IgD-negative memory B cell (primary cell): ENCODE results near the gene CYP3A4. TPM values are rescaled to one million over a fixed set of nuclear protein-coding genes. Genes with fewer than 3 reads are reported as not detected.

ENCODE experiments used
- polyA plus RNA-seq: library from polyadenylated mRNA; unstranded; fragments of 300-500 nt; fragmentation: Illumina TruSeq; gene quantifications from one replicate; pipeline ENCODE4 v1.2.3, GENCODE V29; 2021

CYP3A4 gene
- polyA plus RNA-seq, 1 donor from 2014 or later, result not detected

Other genes with a start within 250 kb of the CYP3A4 start
- gene FAM200A, start 232.1 kb downstream of the CYP3A4 start, polyA plus RNA-seq, result 4.5 TPM
- gene ZNF655, start 225.5 kb downstream of the CYP3A4 start, polyA plus RNA-seq, result 66.9 TPM
- 1.6 TPM for gene TMEM225B, start 185.9 kb downstream of the CYP3A4 start, polyA plus RNA-seq
- 11.8 TPM for gene ZSCAN25, start 167.2 kb downstream of the CYP3A4 start, polyA plus RNA-seq
- gene CYP3A5, start 104.2 kb downstream of the CYP3A4 start, polyA plus RNA-seq, result 0.16 TPM
- gene CYP3A7, start 49.0 kb downstream of the CYP3A4 start, polyA plus RNA-seq, result not detected
- not detected for gene CYP3A43, start 43.8 kb upstream of the CYP3A4 start, polyA plus RNA-seq
- not detected for gene OR2AE1, start 92.8 kb upstream of the CYP3A4 start, polyA plus RNA-seq
- 30.2 TPM for gene TRIM4, start 135.3 kb upstream of the CYP3A4 start, polyA plus RNA-seq
- gene GJC3, start 145.4 kb upstream of the CYP3A4 start, polyA plus RNA-seq, result not detected
- gene AZGP1, start 191.8 kb upstream of the CYP3A4 start, polyA plus RNA-seq, result not detected
- gene ZKSCAN1, start 231.4 kb upstream of the CYP3A4 start, polyA plus RNA-seq, result 35.3 TPM